ENCODE results near the gene CLVS2. TPM values are rescaled to one million over a fixed set of nuclear protein-coding genes. Genes with fewer than 3 reads are reported as not detected.

Gene CLVS2
- total and polyA plus RNA-seq, 2 experiments from 2014 or later, result 0.08 to 0.66 TPM

GRCh38 chr6:123074616-123075015 lies 78.6 kb downstream of the CLVS2 start (continued):
- no peak for TF ChIP-seq ZNF462 (CRISPR knock-in tag; IDR thresholded peaks at IDR 0.05)

DNA sequence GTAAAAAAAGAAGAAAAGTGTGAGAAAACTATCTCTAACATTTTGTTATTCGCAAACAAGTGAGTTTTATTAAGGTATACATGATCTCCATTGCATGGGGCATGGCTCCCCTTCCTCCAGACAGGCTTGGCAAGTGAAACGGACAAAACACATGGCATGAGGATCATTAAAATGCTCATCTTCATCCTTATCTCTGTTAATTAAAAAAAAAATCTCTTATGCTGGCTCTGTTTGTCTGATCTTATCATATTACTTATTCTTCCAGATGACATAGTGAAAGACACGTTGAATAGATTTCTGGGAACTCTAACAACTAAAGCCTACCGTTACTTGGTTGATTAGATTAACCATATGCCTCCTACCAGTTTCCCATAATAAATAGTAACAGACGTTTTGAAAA lies 89.4 kb downstream of the CLVS2 start:
- Mint-ChIP-seq H3K27ac (no peak overlapping the region), H3K27me3 (ENCODE audit: insufficient read depth, low read depth, poor library complexity) (peaks cover 2% of the 10 kb centered on the region), H3K9me3 (no peaks in the 10 kb centered on the region), H3K36me3 (ENCODE audit: low read depth) (no peaks in the 10 kb centered on the region), H3K4me1 (no peaks in the 10 kb centered on the region; the same call in 2 of the 3 replicates), H3K4me3 (no peak overlapping the region)
- H3K27ac ChIP-seq (ENCODE audit: low read depth), result no peak overlapping the region
- H3K79me2 ChIP-seq (replicated peaks; ENCODE audit: insufficient read depth), result no peaks in the 10 kb centered on the region
- H3K9me2 ChIP-seq (ENCODE audit: insufficient read depth), result no peaks in the 10 kb centered on the region
- H3F3A ChIP-seq (replicated peaks; ENCODE audit: low read depth), result no peaks in the 10 kb centered on the region
- H2AFZ ChIP-seq, result no peak overlapping the region
- H4K20me1 ChIP-seq (replicated peaks; ENCODE audit: insufficient read depth), result no peaks in the 10 kb centered on the region
- no peak for ATAC-seq
- no peaks in the 10 kb centered on the region for H3K27me3 ChIP-seq (ENCODE audit: insufficient read depth)
- H3K36me3 ChIP-seq (ENCODE audit: insufficient read depth), result no peaks in the 10 kb centered on the region
- no peaks in the 10 kb centered on the region for H3K4me1 ChIP-seq (ENCODE audit: insufficient read depth)
- H3K4me3 ChIP-seq, result no peak overlapping the region
- DNase-seq (ENCODE audit: low spot score), result no peak
- no peak overlapping the region for H3K4me2 ChIP-seq
- TF ChIP-seq, protein P1, sequence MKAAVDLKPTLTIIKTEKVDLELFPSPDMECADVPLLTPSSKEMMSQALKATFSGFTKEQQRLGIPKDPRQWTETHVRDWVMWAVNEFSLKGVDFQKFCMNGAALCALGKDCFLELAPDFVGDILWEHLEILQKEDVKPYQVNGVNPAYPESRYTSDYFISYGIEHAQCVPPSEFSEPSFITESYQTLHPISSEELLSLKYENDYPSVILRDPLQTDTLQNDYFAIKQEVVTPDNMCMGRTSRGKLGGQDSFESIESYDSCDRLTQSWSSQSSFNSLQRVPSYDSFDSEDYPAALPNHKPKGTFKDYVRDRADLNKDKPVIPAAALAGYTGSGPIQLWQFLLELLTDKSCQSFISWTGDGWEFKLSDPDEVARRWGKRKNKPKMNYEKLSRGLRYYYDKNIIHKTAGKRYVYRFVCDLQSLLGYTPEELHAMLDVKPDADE (IDR thresholded peaks at IDR 0.05), result no peak
- TF ChIP-seq JUNB (IDR thresholded peaks at IDR 0.05; ENCODE audit: unreplicated experiment) (no peak), STAT1 (IDR thresholded peaks at IDR 0.05; ENCODE audit: unreplicated experiment) (no peak), EZH2phosphoT487 (IDR thresholded peaks at IDR 0.05; ENCODE audit: unreplicated experiment) (no peak), POLR2AphosphoS5 (IDR thresholded peaks at IDR 0.05; ENCODE audit: low read depth) (no peak), CREB1 (CRISPR knock-in tag; IDR thresholded peaks at IDR 0.05; ENCODE audit: low read depth) (no peak), ZNF331 (CRISPR knock-in tag; IDR thresholded peaks at IDR 0.05; ENCODE audit: low read depth) (no peak), EZH2 (IDR thresholded peaks at IDR 0.05; ENCODE audit: low read depth, unreplicated experiment) (no peak), REST (IDR thresholded peaks at IDR 0.05; ENCODE audit: unreplicated experiment) (no peak)
- TF ChIP-seq, protein P2, sequence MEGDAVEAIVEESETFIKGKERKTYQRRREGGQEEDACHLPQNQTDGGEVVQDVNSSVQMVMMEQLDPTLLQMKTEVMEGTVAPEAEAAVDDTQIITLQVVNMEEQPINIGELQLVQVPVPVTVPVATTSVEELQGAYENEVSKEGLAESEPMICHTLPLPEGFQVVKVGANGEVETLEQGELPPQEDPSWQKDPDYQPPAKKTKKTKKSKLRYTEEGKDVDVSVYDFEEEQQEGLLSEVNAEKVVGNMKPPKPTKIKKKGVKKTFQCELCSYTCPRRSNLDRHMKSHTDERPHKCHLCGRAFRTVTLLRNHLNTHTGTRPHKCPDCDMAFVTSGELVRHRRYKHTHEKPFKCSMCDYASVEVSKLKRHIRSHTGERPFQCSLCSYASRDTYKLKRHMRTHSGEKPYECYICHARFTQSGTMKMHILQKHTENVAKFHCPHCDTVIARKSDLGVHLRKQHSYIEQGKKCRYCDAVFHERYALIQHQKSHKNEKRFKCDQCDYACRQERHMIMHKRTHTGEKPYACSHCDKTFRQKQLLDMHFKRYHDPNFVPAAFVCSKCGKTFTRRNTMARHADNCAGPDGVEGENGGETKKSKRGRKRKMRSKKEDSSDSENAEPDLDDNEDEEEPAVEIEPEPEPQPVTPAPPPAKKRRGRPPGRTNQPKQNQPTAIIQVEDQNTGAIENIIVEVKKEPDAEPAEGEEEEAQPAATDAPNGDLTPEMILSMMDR (conservative IDR thresholded peaks at IDR 0.05; ENCODE audit: low read depth in 2 of 2), result no peak

Data from GM23338 (cell line).